Measurements from ENCODE around the gene ZNF385B. TPM values are rescaled to one million over a fixed set of nuclear protein-coding genes. Genes with fewer than 3 reads are reported as not detected.

The ZNF385B gene
- total and polyA plus RNA-seq, 2 donors (not counting 1 experiment from before 2014, with no cell fraction given): not detected

- Mint-ChIP-seq H3K4me3 (no peak overlapping the region), H3K27me3 (peaks cover 49% of the 10 kb centered on the region), H3K27ac (no peak overlapping the region), H3K4me1 (peaks cover 1% of the 10 kb centered on the region), H3K9me3 (ENCODE audit: insufficient read depth) (no peaks in the 10 kb centered on the region)
- no peak overlapping the region for H3K27ac ChIP-seq (ENCODE audit: low read length in 2 of 2)
- no peak overlapping the region for H2AFZ ChIP-seq (ENCODE audit: insufficient read depth, low read depth, low read length, poor library complexity, severe bottlenecking)
- H3K9me3 ChIP-seq (ENCODE audit: control extremely low read depth in 1 of 3, control insufficient read depth in 2 of 3, insufficient read depth in 1 of 3, low read length in 2 of 3): no peaks in the 10 kb centered on the region
- no peaks in the 10 kb centered on the region for H3K79me2 ChIP-seq (ENCODE audit: control insufficient read depth, insufficient read depth, low read length)
- TF ChIP-seq CTCF (IDR thresholded peaks at IDR 0.05) (no peak), EZH2 (IDR thresholded peaks at IDR 0.05; ENCODE audit: borderline replicate concordance, insufficient read depth, low read depth, low read length, poor library complexity, severe bottlenecking) (no peak)
- no peak overlapping the region for H3K4me3 ChIP-seq (ENCODE audit: control extremely low read depth in 1 of 5, extremely low read depth in 1 of 5, insufficient read depth in 1 of 5, low read depth in 2 of 5, low read length in 4 of 5)
- WGBS (ENCODE audit: insufficient coverage): no CpG with 5 or more reads among the region's 3 CpGs
- ChIA-PET CTCF (no interaction called here), POLR2A (no interaction called here)
- intact Hi-C loops (cut with micrococcal nuclease): no loop called here
- DNase-seq: no peak
- H3K4me1 ChIP-seq (ENCODE audit: control insufficient read depth in 2 of 2, insufficient read depth in 2 of 2, low read length in 2 of 2): peaks cover 0 to under 1% of the 10 kb centered on the region in 2 donors
- H3K4me2 ChIP-seq (replicated peaks; ENCODE audit: low read depth, low read length, poor library complexity, severe bottlenecking): no peak overlapping the region
- no peak overlapping the region for H3K9ac ChIP-seq (ENCODE audit: low read length)
- no peak for ATAC-seq (ENCODE audit: low read depth)
- H3K27me3 ChIP-seq (replicated peaks in 1 of 4; ENCODE audit: control extremely low read depth in 1 of 4, control insufficient read depth in 3 of 4, insufficient read depth in 4 of 4, low read length in 3 of 4): peaks cover 0 to 10% (median 3%) of the 10 kb centered on the region in 4 experiments
- no peaks in the 10 kb centered on the region for H4K20me1 ChIP-seq (ENCODE audit: control insufficient read depth, insufficient read depth, low read length, poor library complexity, severe bottlenecking)
- no peaks in the 10 kb centered on the region for H3K36me3 ChIP-seq (replicated peaks in 1 of 2; ENCODE audit: control extremely low read depth in 1 of 2, control insufficient read depth in 1 of 2, extremely low read depth in 1 of 2, insufficient read depth in 2 of 2, low read length in 1 of 2)
Observed at GRCh38 chr2:179854891-179855290, 6.5 kb downstream of the ZNF385B start.

GRCh38 chr2:179853108-179853507 is 8.3 kb downstream of the ZNF385B start:
- H3K27ac ChIP-seq (ENCODE audit: low read length in 2 of 2): no peak overlapping the region
- no peak overlapping the region for H3K4me2 ChIP-seq (replicated peaks; ENCODE audit: low read depth, low read length, poor library complexity, severe bottlenecking)
- Mint-ChIP-seq H3K27ac (no peak overlapping the region), H3K27me3 (peaks cover 34% of the 10 kb centered on the region), H3K4me3 (no peak overlapping the region), H3K4me1 (no peaks in the 10 kb centered on the region), H3K9me3 (ENCODE audit: insufficient read depth) (no peaks in the 10 kb centered on the region)
- POLR2A ChIA-PET: no interaction called here
- H3K4me3 ChIP-seq (ENCODE audit: control extremely low read depth in 1 of 5, extremely low read depth in 1 of 5, insufficient read depth in 1 of 5, low read depth in 2 of 5, low read length in 4 of 5): no peak overlapping the region
- H3K36me3 ChIP-seq (replicated peaks in 1 of 2; ENCODE audit: control extremely low read depth in 1 of 2, control insufficient read depth in 1 of 2, extremely low read depth in 1 of 2, insufficient read depth in 2 of 2, low read length in 1 of 2): no peaks in the 10 kb centered on the region
- no peaks in the 10 kb centered on the region for H3K9me3 ChIP-seq (ENCODE audit: control extremely low read depth in 1 of 3, control insufficient read depth in 2 of 3, insufficient read depth in 1 of 3, low read length in 2 of 3)
- DNase-seq: no peak
- intact Hi-C loops (cut with micrococcal nuclease): no loop called here
- H4K20me1 ChIP-seq (ENCODE audit: control insufficient read depth, insufficient read depth, low read length, poor library complexity, severe bottlenecking): no peaks in the 10 kb centered on the region
- no peak for TF ChIP-seq CTCF (IDR thresholded peaks at IDR 0.05)
- no peak for TF ChIP-seq EZH2 (IDR thresholded peaks at IDR 0.05; ENCODE audit: borderline replicate concordance, insufficient read depth, low read depth, low read length, poor library complexity, severe bottlenecking)
- no peak overlapping the region for H2AFZ ChIP-seq (ENCODE audit: insufficient read depth, low read depth, low read length, poor library complexity, severe bottlenecking)
- peaks cover 0 to 6% (median 3%) of the 10 kb centered on the region in 4 experiments for H3K27me3 ChIP-seq (replicated peaks in 1 of 4; ENCODE audit: control extremely low read depth in 1 of 4, control insufficient read depth in 3 of 4, insufficient read depth in 4 of 4, low read length in 3 of 4)
- H3K9ac ChIP-seq (ENCODE audit: low read length): no peak overlapping the region
- no peak for ATAC-seq (ENCODE audit: low read depth)
- H3K4me1 ChIP-seq (ENCODE audit: control insufficient read depth in 2 of 2, insufficient read depth in 2 of 2, low read length in 2 of 2): no peaks in the 10 kb centered on the region
- H3K79me2 ChIP-seq (ENCODE audit: control insufficient read depth, insufficient read depth, low read length): no peaks in the 10 kb centered on the region
- CTCF ChIA-PET: no interaction called here

Measured in B cell (primary cell).